Adrenal gland (tissue), 12 donors: ENCODE measurements around the gene DPP6. TPM values are rescaled to one million over a fixed set of nuclear protein-coding genes. Genes with fewer than 3 reads are reported as not detected.

Source experiments
- DNase-seq, 7 donors: peaks; one replicate each; pipeline ENCODE4 v3.0.0-alpha.2; 2019 to 2020
- H3K27ac ChIP-seq, 5 donors: fragments of 200-600 bp; sonication (generic) in 4 of 5; 1 replicate in 3 of 5; 2 replicates in 2 of 5; pipeline versions ENCODE4 v1.5.1 to v1.8.0; 2016 to 2020; ENCODE audit warnings: mild to moderate bottlenecking in 1 of 5
- H3K27me3 ChIP-seq: fragments of 200-600 bp; 2 replicates; pipeline ENCODE4 v1.8.0; 2021
- H3K36me3 ChIP-seq, 2 donors: fragments of 200-600 bp; replicated peaks in 1 of 2; 1 replicate in 1 of 2; 2 replicates in 1 of 2; pipeline versions ENCODE4 v1.5.1 to v1.8.0; 2018 to 2022
- H3K4me1 ChIP-seq, 2 donors: fragments of 200-600 bp; replicated peaks in 1 of 2; 1 replicate in 1 of 2; 2 replicates in 1 of 2; pipeline versions ENCODE4 v1.5.1 to v1.8.0; 2018 to 2021
- H3K4me3 ChIP-seq, 4 donors: fragments of 200-600 bp; sonication (generic) in 3 of 4; one replicate each; pipeline ENCODE4 v1.5.1; 2016 to 2018
- H3K9me3 ChIP-seq, 3 donors: fragments of 200-600 bp; sonication (generic) in 1 of 3; replicated peaks in 1 of 3; 1 replicate in 2 of 3; 2 replicates in 1 of 3; pipeline versions ENCODE4 v1.5.1 to v1.8.0; 2016 to 2021
- POLR2A ChIP-seq, 2 donors: fragments of 450-650 bp; IDR thresholded peaks; one replicate each; pipeline ENCODE4 v1.6.1; 2017; ENCODE audit warnings: antibody characterized with exemption in 2 of 2, mild to moderate bottlenecking in 2 of 2, moderate library complexity in 1 of 2
- WGBS, 4 donors: extraction: QIAGEN DNeasy Blood & Tissue Kit in 2 of 4; methylation state at CpG; one replicate each; pipeline versions ENCODE4 v1.1.5 to v1.1.7; 2013 to 2017; 5-methylcytosine and 5-hydroxymethylcytosine counted together
- intact Hi-C, 2 donors: fragments of 100-400 bp; cut with DNase I; formaldehyde crosslinking; loops; one replicate each; pipeline versions ENCODE4 v1.14.1 to v1.15.0; 2022 to 2023
- polyA plus RNA-seq, 3 donors: library from polyadenylated mRNA; stranded (reverse); fragments of 200-250 nt in 2 of 3; fragments of 350-450 nt in 1 of 3; fragmentation: Illumina TruSeq in 1 of 3; extraction: RNeasy Lipid Tissue Mini Kit (QIAGEN cat#74804) in 1 of 3; gene quantifications; one replicate each; pipeline ENCODE4 v1.2.3, GENCODE V29; 2013 to 2014
- total RNA-seq, 9 donors: library from RNA; depleted of rRNA in 4 of 9; stranded (reverse); fragments of >200 nt in 4 of 9; fragments of 120-200 nt in 1 of 9; fragmentation: NEBNext Ultra II Directional in 1 of 9; extraction: Animal tissue kit (Norgen Biotek cat#: 25700) in 1 of 9; gene quantifications; one replicate each; pipeline versions ENCODE4 v1.1.0 to v1.2.4, GENCODE V29; 2013 to 2023
- TF ChIP-seq, protein P1 (sequence below), 6 experiments: fragments of 450-650 bp in 4 of 6; fragments of 200-600 bp in 2 of 6; sonication (generic) in 1 of 6; IDR thresholded peaks; 1 replicate in 5 of 6; 2 replicates in 1 of 6; pipeline versions ENCODE4 v1.5.1 to v1.8.0; 2016 to 2021; ENCODE audit warnings: antibody characterized with exemption in 6 of 6, mild to moderate bottlenecking in 2 of 6, moderate library complexity in 1 of 6
- donor health status: healthy with polysubstance abuse.
- donor health status: Bipolar disorder and iron deficiency.
- donor health status: DM: yes; HTN: yes; CAD: no.
- donor health status: DM: no; HTN: no; CAD: no.
- donor health status: DM: no; HTN: no; CAD: no.
- donor health status: DM: yes; HTN: yes; CAD: no.

Gene DPP6
- total and polyA plus RNA-seq, 12 donors = 0.39 to 13.1 (median 5.1) TPM

DNA sequence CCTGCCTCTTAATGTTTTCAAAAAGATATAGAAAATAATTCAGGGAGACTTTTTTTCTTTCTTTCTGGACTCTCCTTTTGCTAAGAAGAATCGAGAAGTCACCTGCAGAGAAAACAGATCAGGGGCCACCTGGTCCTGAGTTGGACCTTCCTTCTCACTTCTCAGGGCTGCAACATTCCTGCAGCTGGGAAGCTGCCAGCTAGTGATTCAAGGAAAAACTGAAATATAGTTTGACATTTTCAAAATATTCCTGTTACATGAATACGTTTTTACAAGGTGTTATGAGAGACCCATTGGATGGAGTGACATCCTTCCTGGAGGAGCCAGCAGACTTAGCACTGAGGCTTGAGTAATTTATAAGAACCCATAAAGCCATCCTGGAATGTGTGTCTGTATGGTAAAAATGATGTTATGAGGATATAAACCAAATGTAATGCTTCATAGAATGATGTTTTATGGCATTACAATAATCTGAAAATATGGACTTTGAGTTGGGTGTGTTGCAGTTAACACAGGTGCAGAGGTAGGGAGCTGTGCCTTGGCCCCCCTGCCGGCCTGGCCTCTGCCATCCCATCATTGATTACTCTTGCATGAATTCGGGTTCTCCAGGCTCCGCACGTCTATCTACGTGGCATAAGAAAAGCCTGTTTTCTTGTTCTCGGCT, 801.0 kb downstream of the DPP6 start:
- no peak for TF ChIP-seq POLR2A (IDR thresholded peaks at IDR 0.05)
- TF ChIP-seq, protein P1, sequence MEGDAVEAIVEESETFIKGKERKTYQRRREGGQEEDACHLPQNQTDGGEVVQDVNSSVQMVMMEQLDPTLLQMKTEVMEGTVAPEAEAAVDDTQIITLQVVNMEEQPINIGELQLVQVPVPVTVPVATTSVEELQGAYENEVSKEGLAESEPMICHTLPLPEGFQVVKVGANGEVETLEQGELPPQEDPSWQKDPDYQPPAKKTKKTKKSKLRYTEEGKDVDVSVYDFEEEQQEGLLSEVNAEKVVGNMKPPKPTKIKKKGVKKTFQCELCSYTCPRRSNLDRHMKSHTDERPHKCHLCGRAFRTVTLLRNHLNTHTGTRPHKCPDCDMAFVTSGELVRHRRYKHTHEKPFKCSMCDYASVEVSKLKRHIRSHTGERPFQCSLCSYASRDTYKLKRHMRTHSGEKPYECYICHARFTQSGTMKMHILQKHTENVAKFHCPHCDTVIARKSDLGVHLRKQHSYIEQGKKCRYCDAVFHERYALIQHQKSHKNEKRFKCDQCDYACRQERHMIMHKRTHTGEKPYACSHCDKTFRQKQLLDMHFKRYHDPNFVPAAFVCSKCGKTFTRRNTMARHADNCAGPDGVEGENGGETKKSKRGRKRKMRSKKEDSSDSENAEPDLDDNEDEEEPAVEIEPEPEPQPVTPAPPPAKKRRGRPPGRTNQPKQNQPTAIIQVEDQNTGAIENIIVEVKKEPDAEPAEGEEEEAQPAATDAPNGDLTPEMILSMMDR (IDR thresholded peaks at IDR 0.05) = no peak
- 87 to 92% (median 89%) methylated on average over 8 of the region's 8 CpGs for WGBS, 4 donors
- DNase-seq = no peak
- H3K9me3 ChIP-seq = no peaks in the 10 kb centered on the region
- no peak overlapping the region for H3K4me3 ChIP-seq
- H3K36me3 ChIP-seq = no peaks in the 10 kb centered on the region
- H3K27ac ChIP-seq = no peak overlapping the region
- intact Hi-C loops = no loop called here
- no peaks in the 10 kb centered on the region for H3K27me3 ChIP-seq
- H3K4me1 ChIP-seq = no peaks in the 10 kb centered on the region

DNA sequence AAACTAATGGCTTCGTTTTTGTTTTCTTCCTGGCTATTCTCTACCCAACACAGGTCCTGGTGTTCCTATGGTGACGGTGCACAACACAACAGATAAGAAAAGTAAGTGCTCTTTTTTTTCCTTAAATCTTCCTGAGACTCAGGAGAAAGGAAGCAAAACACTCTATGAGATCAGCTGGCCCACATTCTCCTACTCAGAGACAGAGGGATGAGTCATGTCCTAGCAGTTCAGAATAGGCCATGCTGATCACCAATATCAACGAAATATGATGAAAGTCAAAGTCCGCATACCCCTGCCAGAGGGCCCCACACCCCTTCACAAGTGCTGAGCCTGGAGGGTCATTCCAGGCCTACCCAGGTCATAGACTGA, 801.5 kb downstream of the DPP6 start:
- 78 to 87% (median 84%) methylated on average over 4 of the region's 4 CpGs for WGBS, 4 donors
- no peak for DNase-seq
- Histone ChIP-seq H3K4me1 (no peaks in the 10 kb centered on the region), H3K36me3 (no peaks in the 10 kb centered on the region), H3K27ac (no peak overlapping the region), H3K4me3 (no peak overlapping the region), H3K27me3 (no peaks in the 10 kb centered on the region), H3K9me3 (no peaks in the 10 kb centered on the region)
- intact Hi-C loops = no loop called here
- no peak for TF ChIP-seq POLR2A (IDR thresholded peaks at IDR 0.05)
- TF ChIP-seq, protein P1 (IDR thresholded peaks at IDR 0.05) = no peak

GRCh38 chr7:154854836-154855235, 802.6 kb downstream of the DPP6 start:
- Histone ChIP-seq H3K27ac (no peak overlapping the region), H3K27me3 (no peaks in the 10 kb centered on the region), H3K9me3 (no peaks in the 10 kb centered on the region), H3K36me3 (no peaks in the 10 kb centered on the region), H3K4me3 (no peak overlapping the region), H3K4me1 (no peaks in the 10 kb centered on the region)
- intact Hi-C loops = no loop called here
- 86 to 88% (median 87%) methylated on average over 13 to 14 of the region's 14 CpGs for WGBS, 4 donors
- TF ChIP-seq POLR2A (IDR thresholded peaks at IDR 0.05) = no peak
- TF ChIP-seq, protein P1 (IDR thresholded peaks at IDR 0.05) = no peak
- no peak for DNase-seq

GRCh38 chr7:154855366-154855765, 803.2 kb downstream of the DPP6 start:
- H3K4me1 ChIP-seq = no peaks in the 10 kb centered on the region
- no peaks in the 10 kb centered on the region for H3K36me3 ChIP-seq
- no peak for TF ChIP-seq POLR2A (IDR thresholded peaks at IDR 0.05)
- TF ChIP-seq, protein P1 (IDR thresholded peaks at IDR 0.05) = no peak
- intact Hi-C loops = no loop called here
- H3K9me3 ChIP-seq = no peaks in the 10 kb centered on the region
- DNase-seq = no peak
- no peak overlapping the region for H3K27ac ChIP-seq
- H3K27me3 ChIP-seq = no peaks in the 10 kb centered on the region
- 76 to 81% (median 78%) methylated on average over 6 to 12 of the region's 12 CpGs for WGBS, 4 donors
- H3K4me3 ChIP-seq = no peak overlapping the region
